Nephron (organoid): Measurements from ENCODE around the gene CPZ.

ENCODE experiments used
- H3K27ac Mint-ChIP-seq, 3 experiments: 2 replicates each; pipeline ENCODE4 v1.8.0; 2020; ENCODE audit warnings: mixed read lengths in 3 of 3, mild to moderate bottlenecking in 2 of 3, moderate library complexity in 1 of 3
- H3K27me3 Mint-ChIP-seq: 2 replicates; pipeline ENCODE4 v1.8.0; 2021; ENCODE audit warnings: low read depth, mild to moderate bottlenecking, moderate library complexity, mixed read lengths
- H3K36me3 Mint-ChIP-seq: 2 replicates; pipeline ENCODE4 v1.8.0; 2020; ENCODE audit warnings: low read depth, mixed read lengths
- H3K4me1 Mint-ChIP-seq: 2 replicates; pipeline ENCODE4 v1.8.0; 2020; ENCODE audit warnings: mixed read lengths
- H3K4me3 Mint-ChIP-seq, 3 experiments: 2 replicates each; pipeline ENCODE4 v1.8.0; 2020; ENCODE audit warnings: mild to moderate bottlenecking in 3 of 3, mixed read lengths in 3 of 3, moderate library complexity in 2 of 3
- H3K9me3 Mint-ChIP-seq: 2 replicates; pipeline ENCODE4 v1.8.0; 2020; ENCODE audit warnings: mixed read lengths
- TF ChIP-seq, protein P1 (sequence below), 3 experiments: fragments of 200-600 bp; sonication (generic); IDR thresholded peaks; one replicate each; pipeline ENCODE4 v1.5.0; 2021; ENCODE audit warnings: antibody characterized with exemption in 3 of 3; ENCODE audit not compliant: unreplicated experiment in 3 of 3

CPZ gene

GRCh38 chr4:8554555-8555100 lies 37.9 kb upstream of the CPZ start:
- H3K27ac Mint-ChIP-seq = no peak overlapping the region
- TF ChIP-seq, protein P1, sequence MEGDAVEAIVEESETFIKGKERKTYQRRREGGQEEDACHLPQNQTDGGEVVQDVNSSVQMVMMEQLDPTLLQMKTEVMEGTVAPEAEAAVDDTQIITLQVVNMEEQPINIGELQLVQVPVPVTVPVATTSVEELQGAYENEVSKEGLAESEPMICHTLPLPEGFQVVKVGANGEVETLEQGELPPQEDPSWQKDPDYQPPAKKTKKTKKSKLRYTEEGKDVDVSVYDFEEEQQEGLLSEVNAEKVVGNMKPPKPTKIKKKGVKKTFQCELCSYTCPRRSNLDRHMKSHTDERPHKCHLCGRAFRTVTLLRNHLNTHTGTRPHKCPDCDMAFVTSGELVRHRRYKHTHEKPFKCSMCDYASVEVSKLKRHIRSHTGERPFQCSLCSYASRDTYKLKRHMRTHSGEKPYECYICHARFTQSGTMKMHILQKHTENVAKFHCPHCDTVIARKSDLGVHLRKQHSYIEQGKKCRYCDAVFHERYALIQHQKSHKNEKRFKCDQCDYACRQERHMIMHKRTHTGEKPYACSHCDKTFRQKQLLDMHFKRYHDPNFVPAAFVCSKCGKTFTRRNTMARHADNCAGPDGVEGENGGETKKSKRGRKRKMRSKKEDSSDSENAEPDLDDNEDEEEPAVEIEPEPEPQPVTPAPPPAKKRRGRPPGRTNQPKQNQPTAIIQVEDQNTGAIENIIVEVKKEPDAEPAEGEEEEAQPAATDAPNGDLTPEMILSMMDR (IDR thresholded peaks at IDR 0.05; ENCODE audit: unreplicated experiment in 3 of 3) = no peak
- peaks cover 2% of the 10 kb centered on the region for H3K4me1 Mint-ChIP-seq
- no peaks in the 10 kb centered on the region for H3K36me3 Mint-ChIP-seq
- no peaks in the 10 kb centered on the region for H3K9me3 Mint-ChIP-seq
- no peak overlapping the region for H3K4me3 Mint-ChIP-seq
- H3K27me3 Mint-ChIP-seq = peaks cover 17% of the 10 kb centered on the region

DNA sequence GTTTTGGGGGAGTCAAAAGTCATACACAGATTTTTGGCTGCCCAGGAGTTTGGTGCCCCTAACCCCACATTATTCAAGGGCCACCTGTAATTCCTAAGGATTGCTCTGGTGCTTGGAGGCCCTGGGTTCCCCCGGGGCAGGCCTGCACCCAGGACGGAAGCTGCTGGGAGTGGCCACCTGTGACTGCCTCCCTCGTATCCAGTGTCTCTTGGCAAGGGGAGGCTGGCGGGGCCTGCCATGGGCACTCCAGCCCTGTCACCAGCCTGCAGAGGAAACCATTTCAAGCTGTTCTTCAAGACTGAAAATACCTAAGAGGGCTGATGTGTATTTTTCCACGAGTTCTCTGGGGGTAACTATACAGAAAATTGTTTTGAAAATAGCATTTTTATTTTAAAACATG lies 36.8 kb upstream of the CPZ start:
- Mint-ChIP-seq H3K4me3 (no peak overlapping the region), H3K4me1 (peaks cover 4% of the 10 kb centered on the region), H3K36me3 (no peaks in the 10 kb centered on the region), H3K9me3 (no peaks in the 10 kb centered on the region), H3K27me3 (peaks cover 10% of the 10 kb centered on the region), H3K27ac (no peak overlapping the region)
- TF ChIP-seq, protein P1 (IDR thresholded peaks at IDR 0.05; ENCODE audit: unreplicated experiment in 3 of 3) = no peak

DNA sequence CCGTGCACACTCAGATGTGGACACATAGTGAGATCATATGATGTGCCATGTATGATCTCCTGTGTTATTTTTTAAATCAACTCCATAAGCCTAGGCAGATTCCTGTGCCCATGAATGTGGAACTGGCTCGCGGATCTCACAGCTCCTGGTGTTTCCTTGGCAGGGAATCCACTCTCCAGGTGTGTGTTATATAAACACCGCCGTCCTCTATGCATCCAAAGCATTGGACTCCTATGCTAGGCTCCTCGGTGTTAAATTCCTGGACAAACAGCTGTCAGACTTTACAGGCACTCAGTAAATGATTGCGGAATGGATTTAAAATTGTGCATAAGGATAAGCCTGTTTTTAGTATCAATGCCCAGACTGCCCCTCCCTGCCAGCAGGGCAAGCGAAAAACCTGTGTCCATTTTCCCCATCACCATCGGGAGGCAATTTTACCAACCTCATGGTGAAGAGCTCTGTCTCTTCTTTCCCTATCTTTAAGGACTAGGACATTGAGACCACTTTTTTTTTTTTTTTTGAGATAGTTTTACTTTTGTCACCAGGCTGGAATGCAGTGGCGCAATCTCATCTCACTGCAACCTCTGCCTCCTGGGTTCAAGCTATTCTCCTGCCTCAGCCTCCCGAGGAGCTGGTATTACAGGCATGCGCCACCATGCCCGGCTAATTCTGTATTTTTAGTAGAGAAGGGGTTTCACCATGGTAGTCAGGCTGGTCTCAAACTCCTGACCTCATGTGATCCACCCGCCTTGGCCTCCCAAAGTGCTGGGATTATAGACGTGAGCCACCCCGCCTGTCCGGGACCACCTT lies 36.0 kb upstream of the CPZ start:
- Mint-ChIP-seq H3K4me3 (no peak overlapping the region), H3K36me3 (no peaks in the 10 kb centered on the region), H3K27ac (no peak overlapping the region), H3K4me1 (peaks cover 4% of the 10 kb centered on the region), H3K9me3 (no peaks in the 10 kb centered on the region), H3K27me3 (peaks cover 9% of the 10 kb centered on the region)
- TF ChIP-seq, protein P1 (IDR thresholded peaks at IDR 0.05; ENCODE audit: unreplicated experiment in 3 of 3) = no peak

GRCh38 chr4:8557151-8558076 lies 35.2 kb upstream of the CPZ start:
- TF ChIP-seq, protein P1 (IDR thresholded peaks at IDR 0.05; ENCODE audit: unreplicated experiment in 3 of 3) = no peak
- no peak overlapping the region for H3K27ac Mint-ChIP-seq
- H3K27me3 Mint-ChIP-seq = peaks cover 4% of the 10 kb centered on the region
- peaks cover 4% of the 10 kb centered on the region for H3K4me1 Mint-ChIP-seq
- H3K4me3 Mint-ChIP-seq = no peak overlapping the region
- no peaks in the 10 kb centered on the region for H3K36me3 Mint-ChIP-seq
- no peaks in the 10 kb centered on the region for H3K9me3 Mint-ChIP-seq

- H3K4me3 Mint-ChIP-seq = no peak overlapping the region
- no peak overlapping the region for H3K27ac Mint-ChIP-seq
- peaks cover 3% of the 10 kb centered on the region for H3K27me3 Mint-ChIP-seq
- H3K36me3 Mint-ChIP-seq = no peaks in the 10 kb centered on the region
- TF ChIP-seq, protein P1 (IDR thresholded peaks at IDR 0.05; ENCODE audit: unreplicated experiment in 3 of 3) = no peak
- peaks cover 4% of the 10 kb centered on the region for H3K4me1 Mint-ChIP-seq
- no peaks in the 10 kb centered on the region for H3K9me3 Mint-ChIP-seq
These were observed 34.2 kb upstream of the CPZ start for GRCh38 chr4:8558080-8558960.
